Left renal cortex interstitium (tissue), 4 donors: ENCODE data around the gene CALML5. TPM values are rescaled to one million over a fixed set of nuclear protein-coding genes. Genes with fewer than 3 reads are reported as not detected.
"Not testable (repeated sequence)": the region's sequence is repeated elsewhere in the genome, so short reads cannot be mapped to it uniquely, and the experiment has no call there.

ENCODE experiments used
- DNase-seq, 4 donors: peaks; one replicate each; pipeline ENCODE4 v3.0.0-alpha.2; 2013; ENCODE audit warnings: low read depth in 4 of 4, low spot score in 2 of 4, missing footprints in 1 of 4
- polyA plus RNA-seq, 4 donors: library from polyadenylated mRNA; unstranded; fragments of 120-200 nt; gene quantifications; one replicate each; pipeline ENCODE4 v1.2.1, GENCODE V29; 2013; ENCODE audit not compliant: insufficient read length in 4 of 4

CALML5 gene
- polyA plus RNA-seq, 4 donors, result not detected

- DNase-seq, result no peak
These were observed 12.5 kb downstream of the CALML5 start for GRCh38 chr10:5486853-5487235.

GRCh38 chr10:5485948-5486852 is 13.2 kb downstream of the CALML5 start:
- DNase-seq, result no peak

- no peak for DNase-seq
These were observed 14.1 kb downstream of the CALML5 start for GRCh38 chr10:5485290-5485689.

- no peak for DNase-seq
These were observed 15.2 kb downstream of the CALML5 start for GRCh38 chr10:5484205-5484604.

- DNase-seq, result no peak
These were observed 17.4 kb downstream of the CALML5 start for GRCh38 chr10:5482016-5482415.

- no peak for DNase-seq
These were observed 18.2 kb downstream of the CALML5 start for GRCh38 chr10:5481121-5481520.

- DNase-seq, result no peak
These were observed 19.0 kb downstream of the CALML5 start for GRCh38 chr10:5480162-5480941.

GRCh38 chr10:5479481-5480161 is 19.7 kb downstream of the CALML5 start:
- no peak for DNase-seq

- no peak for DNase-seq
These were observed 20.6 kb downstream of the CALML5 start for GRCh38 chr10:5478694-5479305.

- no peak for DNase-seq
These were observed 21.2 kb downstream of the CALML5 start for GRCh38 chr10:5477948-5478693.

- no peak for DNase-seq
These were observed 22.3 kb downstream of the CALML5 start for GRCh38 chr10:5476918-5477525.

- DNase-seq, result not testable (repeated sequence)
These were observed 23.2 kb downstream of the CALML5 start for GRCh38 chr10:5475974-5476807.

GRCh38 chr10:5475088-5475487 is 24.3 kb downstream of the CALML5 start:
- not testable (repeated sequence) for DNase-seq

- not testable (repeated sequence) for DNase-seq
These were observed 24.7 kb downstream of the CALML5 start for GRCh38 chr10:5474642-5475041.

GRCh38 chr10:5470062-5470751 is 29.2 kb downstream of the CALML5 start:
- DNase-seq, result no peak

- no peak for DNase-seq
These were observed 29.9 kb downstream of the CALML5 start for GRCh38 chr10:5469353-5470061.
